HG03103 (cell line): ENCODE measurements around the gene CFAP70.
"Not testable (repeated sequence)": the region's sequence is repeated elsewhere in the genome, so short reads cannot be mapped to it uniquely, and the experiment has no call there.

Experiments used
- ATAC-seq: cut with Tn5 transposase; IDR thresholded peaks from one replicate; pipeline ENCODE4 v1.9.1; 2021; ENCODE audit warnings: low read depth; ENCODE audit not compliant: unreplicated experiment

Gene CFAP70

GRCh38 chr10:73340121-73340520 lies 18.5 kb downstream of the CFAP70 start:
- no peak for ATAC-seq

- ATAC-seq, result no peak
Observed at GRCh38 chr10:73339436-73339835, 19.2 kb downstream of the CFAP70 start.

DNA sequence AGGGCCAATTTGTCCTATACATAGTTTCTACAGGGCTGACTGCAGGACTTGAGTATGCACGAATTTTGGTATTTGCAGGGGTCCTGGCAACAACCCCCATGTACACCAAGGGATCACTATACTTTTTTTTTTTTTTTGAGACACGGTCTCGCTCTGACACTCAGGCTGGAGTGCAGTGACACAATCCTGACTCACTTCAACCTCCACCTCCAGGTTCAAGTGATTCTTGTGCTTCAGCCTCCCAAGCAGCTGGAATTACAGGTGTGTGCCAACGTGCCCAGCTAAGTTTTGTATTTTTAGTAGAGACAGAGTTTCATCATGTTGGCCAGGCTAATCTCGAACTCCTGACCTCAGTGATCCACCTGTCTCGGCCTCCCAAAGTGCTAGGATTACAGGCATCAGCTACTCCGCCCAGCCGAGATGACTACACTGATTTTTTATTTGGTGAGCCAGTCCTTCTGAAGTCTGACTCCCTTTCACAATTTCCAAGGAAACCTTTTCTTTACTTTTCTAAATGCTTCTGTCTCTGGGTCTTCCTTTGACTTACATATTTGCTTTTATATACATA lies 19.8 kb downstream of the CFAP70 start:
- no peak for ATAC-seq

DNA sequence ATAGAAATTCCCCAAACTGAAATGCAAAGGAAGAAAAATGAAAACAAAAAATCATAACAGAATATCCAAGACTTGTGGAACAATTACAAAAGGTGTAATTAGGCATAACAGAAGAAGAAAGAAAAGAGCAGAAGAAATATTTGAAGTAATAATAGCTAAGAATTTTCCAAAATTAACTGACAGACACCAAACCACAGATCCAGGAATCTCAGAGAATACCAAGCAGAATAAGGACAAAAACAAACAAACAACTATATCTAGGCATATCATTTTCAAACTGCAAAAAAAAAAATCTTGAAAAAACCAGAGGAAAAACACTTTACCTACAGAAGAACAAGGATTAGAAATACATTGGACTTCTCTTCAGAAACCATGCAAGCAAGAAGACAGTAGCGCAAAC lies 25.5 kb downstream of the CFAP70 start:
- no peak for ATAC-seq

DNA sequence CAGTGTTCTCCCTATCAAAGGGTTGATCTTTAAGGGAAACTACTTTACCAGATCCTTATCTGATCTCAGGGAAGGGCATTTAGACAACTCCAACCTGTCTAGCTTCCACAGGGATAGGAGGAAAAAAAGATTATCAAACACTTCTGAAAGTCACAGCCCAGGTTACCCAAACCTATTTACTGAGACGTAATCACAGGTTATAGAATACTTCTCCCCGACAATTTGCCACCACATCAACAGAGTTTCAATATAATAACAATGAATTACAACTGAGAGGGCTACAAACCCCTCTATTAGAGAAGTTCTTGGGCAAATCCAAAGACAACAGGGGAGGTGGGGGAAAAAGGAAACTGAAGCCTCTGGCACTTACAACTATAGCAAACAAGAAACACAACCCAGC lies 26.3 kb downstream of the CFAP70 start:
- ATAC-seq, result no peak

- ATAC-seq, result not testable (repeated sequence)
Observed at GRCh38 chr10:73328523-73328922, 30.1 kb downstream of the CFAP70 start.

DNA sequence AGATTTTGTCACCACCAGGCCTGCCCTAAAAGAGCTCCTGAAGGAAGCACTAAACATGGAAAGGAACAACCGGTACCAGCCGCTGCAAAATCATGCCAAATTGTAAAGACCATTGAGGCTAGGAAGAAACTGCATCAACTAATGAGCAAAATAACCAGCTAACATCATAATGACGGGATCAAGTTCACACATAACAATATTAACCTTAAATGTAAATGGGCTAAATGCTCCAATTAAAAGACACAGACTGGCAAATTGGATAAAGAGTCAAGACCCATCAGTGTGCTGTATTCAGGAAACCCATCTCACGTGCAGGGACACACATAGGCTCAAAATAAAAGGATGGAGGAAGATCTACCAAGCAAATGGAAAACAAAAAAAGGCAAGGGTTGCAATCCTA lies 33.4 kb downstream of the CFAP70 start:
- not testable (repeated sequence) for ATAC-seq

GRCh38 chr10:73323582-73323981 lies 35.1 kb downstream of the CFAP70 start:
- not testable (repeated sequence) for ATAC-seq

DNA sequence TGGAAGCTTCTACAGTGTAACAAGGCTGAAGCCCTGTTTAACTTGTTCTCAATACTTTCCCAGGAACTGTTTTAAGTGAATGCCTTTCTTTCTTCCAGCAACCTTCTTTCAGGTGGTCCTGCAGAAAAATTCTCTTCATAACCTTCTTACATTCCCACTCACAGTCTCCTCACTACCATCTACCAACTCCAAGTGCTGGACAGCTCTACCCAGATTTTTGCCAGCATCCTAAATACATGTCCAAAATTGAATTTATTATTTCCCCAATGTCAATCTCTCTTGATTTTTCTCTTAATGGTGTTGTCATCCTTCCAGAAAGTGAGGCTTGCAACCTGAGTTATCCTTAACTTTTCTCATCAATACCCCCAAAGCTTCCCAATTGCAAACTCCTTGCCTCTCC lies 48.2 kb downstream of the CFAP70 start:
- no peak for ATAC-seq

GRCh38 chr10:73307203-73307800 lies 51.4 kb downstream of the CFAP70 start:
- ATAC-seq, result no peak

DNA sequence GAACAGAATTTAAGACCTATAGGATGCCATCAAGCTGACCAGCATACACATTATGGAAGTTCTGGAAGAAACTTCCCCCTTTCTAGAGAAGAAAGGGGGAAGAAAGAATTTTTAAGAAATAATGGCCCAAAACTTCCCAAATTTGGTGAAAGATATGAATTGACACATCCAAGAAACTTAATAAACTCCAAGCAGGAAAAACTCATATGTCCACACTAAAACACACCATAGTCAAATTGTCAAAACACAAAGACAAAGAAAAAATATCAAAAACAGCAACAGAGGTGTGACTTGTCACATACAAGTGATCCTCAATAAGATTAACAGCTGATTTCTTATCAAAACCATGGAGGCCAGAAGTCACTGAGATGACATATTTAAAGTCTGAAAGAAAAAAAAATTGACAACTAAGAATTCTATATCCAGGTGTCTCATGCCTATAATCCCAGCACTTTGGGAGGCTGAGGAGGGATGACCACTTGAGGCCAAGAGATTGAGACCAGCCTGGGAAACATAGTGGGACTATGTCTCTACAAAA lies 52.4 kb downstream of the CFAP70 start:
- ATAC-seq, result no peak

- no peak for ATAC-seq
Observed at GRCh38 chr10:73296946-73297345, 61.7 kb downstream of the CFAP70 start.

DNA sequence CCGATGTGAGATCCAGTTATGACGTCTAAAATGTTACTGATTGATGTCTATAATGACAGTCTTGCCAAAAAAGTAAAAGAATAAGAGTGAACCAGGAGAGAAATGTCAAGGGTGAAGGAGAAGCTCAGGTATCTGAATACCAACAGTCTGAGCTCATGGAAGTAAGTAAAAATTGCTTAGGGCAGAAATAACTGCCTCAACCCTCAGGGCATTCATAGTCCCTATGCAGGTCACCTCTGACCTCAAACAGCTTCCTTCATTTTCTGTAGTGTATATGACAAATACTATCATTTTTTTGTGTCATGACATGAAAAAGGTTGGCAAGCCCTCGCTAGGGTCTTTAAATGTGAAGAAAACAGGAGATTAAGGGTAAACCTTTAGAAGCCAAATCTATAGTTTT lies 65.2 kb downstream of the CFAP70 start:
- ATAC-seq, result no peak

GRCh38 chr10:73289958-73290357 lies 68.7 kb downstream of the CFAP70 start:
- no peak for ATAC-seq

GRCh38 chr10:73287441-73287840 lies 71.2 kb downstream of the CFAP70 start:
- no peak for ATAC-seq

DNA sequence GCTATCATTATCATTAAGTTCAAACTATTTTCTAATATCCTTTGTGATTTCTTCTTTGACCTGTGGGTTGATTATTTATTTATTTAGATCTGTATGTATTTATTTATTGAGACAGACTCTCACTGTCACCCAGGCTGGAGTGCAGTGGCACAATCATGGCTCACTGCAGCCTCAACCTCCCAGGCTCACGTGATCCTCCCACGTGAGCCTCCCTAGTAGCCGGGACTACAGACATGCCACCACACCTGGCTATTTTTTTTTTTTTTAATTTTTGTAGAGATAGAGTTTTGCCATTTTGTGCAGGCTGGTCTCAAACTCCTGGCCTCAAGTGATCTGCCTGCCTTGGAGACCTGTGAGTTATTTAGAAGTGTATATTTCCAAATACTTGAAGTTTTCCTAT lies 77.6 kb downstream of the CFAP70 start:
- no peak for ATAC-seq

DNA sequence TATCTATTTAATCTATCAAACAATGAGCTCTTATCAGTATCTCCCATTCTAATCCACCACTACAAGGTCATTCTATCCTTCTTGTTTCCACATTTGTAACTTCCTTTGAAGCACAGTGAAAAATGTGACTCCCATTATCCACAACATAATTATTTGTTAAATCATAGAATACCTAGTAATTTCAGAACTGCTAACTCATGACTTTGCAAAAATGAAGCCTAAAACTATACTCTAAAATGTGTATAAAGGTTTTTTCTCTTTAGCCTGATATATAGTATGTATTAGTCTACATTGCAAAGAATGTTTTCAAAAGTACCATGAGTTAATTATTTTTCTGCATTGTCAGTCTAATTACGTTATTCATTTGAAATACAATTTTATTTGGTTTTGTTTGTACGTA lies 94.2 kb downstream of the CFAP70 start:
- ATAC-seq, result no peak

GRCh38 chr10:73263693-73264347 lies 94.8 kb downstream of the CFAP70 start:
- ATAC-seq, result no peak

- ATAC-seq, result no peak
Observed at GRCh38 chr10:73262880-73263555, 95.6 kb downstream of the CFAP70 start.

GRCh38 chr10:73262105-73262730 lies 96.4 kb downstream of the CFAP70 start:
- ATAC-seq, result no peak
